Right kidney (tissue), 1 donor: ENCODE results near the gene NTRK3.

Experiments
- DNase-seq: peaks from one replicate; pipeline ENCODE4 v3.0.0-alpha.2; 2016

NTRK3 gene

GRCh38 chr15:87981969-87982368 lies 274.6 kb downstream of the NTRK3 start:
- no peak for DNase-seq

- no peak for DNase-seq
Observed at GRCh38 chr15:87977907-87978306, 278.6 kb downstream of the NTRK3 start.

- no peak for DNase-seq
Observed at GRCh38 chr15:87976552-87976951, 280.0 kb downstream of the NTRK3 start.

- no peak for DNase-seq
Observed at GRCh38 chr15:87973501-87974215, 282.9 kb downstream of the NTRK3 start.

- DNase-seq = no peak
Observed at GRCh38 chr15:87971076-87971475, 285.5 kb downstream of the NTRK3 start.

GRCh38 chr15:87967951-87968350 lies 288.6 kb downstream of the NTRK3 start:
- DNase-seq = no peak

GRCh38 chr15:87965304-87965703 lies 291.2 kb downstream of the NTRK3 start:
- DNase-seq = no peak

GRCh38 chr15:87962428-87962827 lies 294.1 kb downstream of the NTRK3 start:
- DNase-seq = no peak

- DNase-seq = no peak
Observed at GRCh38 chr15:87961851-87962420, 294.6 kb downstream of the NTRK3 start.

DNA sequence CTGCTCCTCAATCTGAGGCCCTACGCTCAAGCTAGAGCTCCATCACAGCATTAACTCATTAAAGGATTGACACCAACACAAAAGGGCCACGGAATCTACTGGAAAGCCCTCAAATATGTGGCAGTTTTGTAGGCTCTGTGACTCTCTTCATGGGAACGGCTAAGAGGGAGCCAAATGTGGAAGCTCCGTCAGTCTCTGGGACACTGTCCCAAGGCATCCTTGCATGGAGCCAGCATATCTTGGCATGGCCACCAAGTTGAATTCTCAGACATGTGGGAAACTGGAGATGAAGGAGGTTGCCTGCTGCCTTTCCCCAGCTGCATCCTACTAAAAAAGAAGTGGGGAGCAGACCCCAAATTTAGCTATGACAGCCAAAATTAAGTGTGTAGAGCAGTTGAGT lies 296.9 kb downstream of the NTRK3 start:
- DNase-seq = no peak

DNA sequence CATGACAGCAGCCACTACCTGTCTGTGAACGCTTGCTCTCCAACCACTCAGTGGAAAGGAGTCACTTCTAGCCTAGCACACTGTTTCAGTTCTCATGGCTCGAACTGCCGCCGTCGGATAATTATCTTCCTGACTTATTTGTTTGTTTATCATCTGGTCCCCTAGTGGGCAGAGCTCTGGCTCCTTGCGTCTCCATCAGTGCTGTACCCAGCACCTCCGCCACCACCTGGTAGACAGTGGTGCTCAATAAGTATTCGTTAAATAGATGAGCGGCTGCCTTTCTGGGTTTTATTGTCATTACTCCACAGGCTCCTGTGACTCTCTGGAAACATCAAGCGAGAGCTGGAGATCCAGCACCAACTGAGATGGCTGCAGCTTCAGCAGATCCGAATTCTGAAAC lies 297.5 kb downstream of the NTRK3 start:
- no peak for DNase-seq

DNA sequence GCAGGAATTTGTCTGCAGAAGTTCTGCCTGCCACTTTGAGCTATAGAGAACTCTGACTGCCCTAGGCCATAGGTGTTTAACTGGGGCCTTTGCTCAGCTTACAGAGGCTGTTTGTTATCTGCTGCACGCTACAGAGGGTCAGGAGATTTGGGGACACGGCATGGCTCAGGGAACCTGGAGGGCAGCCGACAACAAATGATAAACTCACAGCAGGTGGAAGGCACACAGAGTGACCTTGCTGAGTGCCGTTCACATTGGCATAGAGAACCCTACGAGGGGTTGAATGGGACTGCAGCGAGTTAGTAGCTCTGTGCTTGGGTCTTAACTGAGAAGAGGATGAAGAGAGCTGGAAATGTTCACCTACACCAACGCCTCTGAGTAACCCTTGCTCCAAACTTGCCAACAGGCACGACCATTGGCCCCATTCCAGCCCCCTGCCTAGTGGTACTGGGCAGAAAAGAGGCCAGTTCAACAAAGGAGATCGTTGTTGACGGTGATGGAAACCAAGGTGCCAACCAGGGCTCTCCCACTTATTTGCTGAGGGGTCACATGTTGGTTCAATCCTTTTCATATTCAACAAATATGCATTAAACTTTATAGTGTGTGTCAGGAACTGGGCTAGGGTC lies 301.1 kb downstream of the NTRK3 start:
- no peak for DNase-seq

DNA sequence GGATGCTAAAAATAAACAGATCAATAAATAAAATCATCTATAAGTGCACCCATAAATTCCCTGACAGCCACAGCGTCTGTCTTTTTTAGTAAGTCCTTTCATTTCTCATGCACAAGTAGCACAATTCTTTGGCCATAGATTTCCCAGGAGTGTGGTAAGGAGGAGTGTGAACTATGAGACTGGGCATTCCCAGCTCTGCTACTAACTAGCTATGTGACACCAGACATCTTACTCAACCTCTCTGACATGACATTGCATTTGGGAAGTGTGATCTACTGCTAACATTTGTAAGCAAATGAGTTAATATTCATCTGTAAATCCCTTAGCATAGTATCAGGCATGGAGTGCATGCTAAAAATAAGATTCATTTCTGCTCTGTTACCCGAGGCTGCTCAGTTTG lies 301.7 kb downstream of the NTRK3 start:
- DNase-seq = no peak

- DNase-seq = no peak
Observed at GRCh38 chr15:87952736-87953287, 303.7 kb downstream of the NTRK3 start.

GRCh38 chr15:87949575-87950223 lies 306.8 kb downstream of the NTRK3 start:
- DNase-seq = no peak

- no peak for DNase-seq
Observed at GRCh38 chr15:87949151-87949574, 307.4 kb downstream of the NTRK3 start.

DNA sequence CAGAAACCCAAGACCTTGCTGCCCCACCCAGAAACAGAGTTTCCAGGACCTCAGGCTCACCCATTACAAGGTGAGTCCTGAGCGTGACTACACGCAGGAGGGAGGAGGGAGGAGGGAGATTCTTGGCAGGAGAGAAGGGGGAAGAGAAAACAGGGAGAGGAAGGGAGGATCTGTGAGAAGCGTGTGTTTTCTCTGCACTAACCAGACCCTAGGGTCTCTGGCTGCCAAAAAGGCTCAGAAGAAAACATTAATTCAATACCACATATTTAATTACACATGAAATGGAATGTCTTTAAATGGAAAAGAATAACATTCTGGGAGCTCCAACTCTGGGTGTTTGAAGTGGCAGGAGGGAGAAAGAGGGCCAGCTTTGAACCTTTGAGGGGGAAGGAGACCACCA lies 309.0 kb downstream of the NTRK3 start:
- DNase-seq = no peak

- no peak for DNase-seq
Observed at GRCh38 chr15:87945246-87945645, 311.3 kb downstream of the NTRK3 start.

DNA sequence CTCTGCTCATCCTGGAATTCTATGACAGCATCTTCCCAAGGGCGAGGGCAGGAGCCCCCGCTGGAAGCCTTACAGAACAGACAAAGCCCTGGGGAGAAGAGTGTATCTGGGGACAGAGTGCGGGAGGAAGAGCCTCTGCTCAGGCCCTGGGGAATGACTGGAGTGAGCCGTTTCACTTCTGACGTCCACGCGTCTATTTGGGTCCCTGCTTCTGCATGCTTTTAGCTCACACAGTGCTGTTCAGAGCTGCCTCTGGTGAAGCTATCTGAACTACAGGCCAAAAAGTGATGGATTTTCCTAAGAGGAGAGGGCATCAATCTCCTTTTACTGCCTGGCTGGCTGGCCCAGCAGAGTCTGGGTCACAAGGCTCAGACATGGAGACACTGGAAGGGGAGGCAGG lies 311.8 kb downstream of the NTRK3 start:
- DNase-seq = no peak

- no peak for DNase-seq
Observed at GRCh38 chr15:87944050-87944449, 312.5 kb downstream of the NTRK3 start.

GRCh38 chr15:87943626-87944025 lies 312.9 kb downstream of the NTRK3 start:
- DNase-seq = no peak

DNA sequence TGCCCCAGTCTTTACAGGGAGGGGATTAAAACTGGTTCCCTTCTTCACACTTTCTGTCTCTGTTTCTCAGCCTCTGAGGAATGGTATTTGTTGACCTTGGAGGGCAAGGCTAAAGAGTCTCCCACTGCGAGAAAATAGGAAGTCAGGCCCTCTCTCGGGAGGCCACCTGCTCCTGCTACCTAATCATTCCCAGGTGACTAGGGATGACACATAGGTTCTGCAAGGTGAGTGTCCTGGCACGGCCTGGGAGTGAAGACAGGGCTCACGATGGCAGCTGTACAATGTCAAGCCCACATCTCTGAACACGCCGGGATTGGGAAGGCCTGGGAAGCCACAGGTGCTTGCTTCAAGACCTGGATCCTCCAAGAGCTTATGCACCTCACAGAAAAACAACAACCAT lies 314.2 kb downstream of the NTRK3 start:
- no peak for DNase-seq

- DNase-seq = no peak
Observed at GRCh38 chr15:87941606-87942005, 314.9 kb downstream of the NTRK3 start.
